ENCODE results near the gene DPH2.

The DPH2 gene

DNA sequence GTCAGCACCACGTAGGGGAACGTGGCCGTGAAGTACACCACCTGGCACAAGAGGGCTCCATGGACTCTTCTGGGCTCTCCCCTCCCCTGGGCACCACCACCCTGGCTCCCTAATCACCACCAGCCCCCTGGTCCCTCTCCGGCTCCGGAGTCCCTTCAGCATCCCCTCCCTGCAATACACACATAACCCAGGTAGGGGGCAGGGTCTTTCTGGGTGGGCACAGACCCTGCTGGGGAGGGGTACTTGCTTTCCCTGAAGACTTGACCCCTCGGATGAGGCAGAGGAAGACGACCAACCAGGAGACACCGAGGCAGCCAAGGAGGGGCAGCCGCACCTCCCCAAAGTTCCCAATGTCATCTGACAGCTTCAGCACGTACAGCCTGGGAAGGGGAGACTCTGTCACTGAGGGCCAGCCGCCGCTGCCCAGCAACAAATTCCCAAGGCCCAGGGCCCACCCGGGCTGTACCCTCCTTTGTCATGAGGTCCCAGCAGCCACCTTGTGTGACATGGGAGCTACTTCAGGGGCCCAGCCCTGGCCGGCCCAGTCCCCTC lies 32.9 kb downstream of the DPH2 start:
- no peak for DNase-seq

DNA sequence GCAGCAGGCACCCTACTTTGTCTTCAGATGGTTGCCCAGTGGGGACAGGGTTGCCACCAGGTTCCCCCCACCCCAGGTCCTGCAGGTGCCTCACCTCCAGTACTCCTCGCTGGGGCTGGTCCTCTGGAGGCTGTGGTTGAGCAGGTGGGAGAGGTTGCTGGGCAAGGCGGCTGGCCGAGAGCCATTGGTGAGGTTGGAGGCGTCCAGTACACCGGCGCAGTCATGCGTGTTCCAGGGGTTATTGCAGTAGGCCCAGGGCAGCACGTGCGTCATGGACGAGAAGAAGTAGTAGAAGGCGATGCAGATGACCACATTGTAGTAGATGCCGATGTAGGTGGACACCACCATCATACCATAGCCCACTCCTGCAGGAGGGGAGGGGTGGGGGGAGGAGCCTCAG lies 38.4 kb downstream of the DPH2 start:
- DNase-seq = no peak

DNA sequence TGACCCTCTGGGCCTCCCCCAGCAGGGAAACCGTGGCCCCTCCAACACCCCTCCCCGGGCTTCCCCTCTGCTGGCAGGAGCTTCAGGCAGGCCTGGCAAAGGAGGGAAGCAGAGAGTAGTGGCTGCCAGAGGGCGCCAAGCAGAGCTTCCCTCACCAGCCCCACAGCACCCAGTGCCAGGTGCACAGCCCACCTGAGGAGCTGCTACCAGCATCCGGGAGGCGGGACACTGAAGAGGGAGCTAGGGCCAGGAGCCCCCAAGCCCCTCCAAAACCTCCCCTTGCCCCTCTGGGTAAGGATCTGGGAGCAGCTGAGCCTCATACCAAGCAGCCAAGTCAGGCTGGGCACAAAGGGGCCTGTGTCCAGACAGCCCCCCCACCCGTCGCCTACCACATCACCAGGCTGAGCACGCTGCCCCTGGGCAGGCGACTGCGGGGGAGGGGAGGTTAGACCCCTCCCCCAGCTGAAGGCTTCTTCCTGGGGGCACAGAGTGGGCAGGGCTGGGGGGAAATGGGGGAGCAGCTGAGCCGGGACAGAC lies 41.2 kb downstream of the DPH2 start:
- DNase-seq = no peak

DNA sequence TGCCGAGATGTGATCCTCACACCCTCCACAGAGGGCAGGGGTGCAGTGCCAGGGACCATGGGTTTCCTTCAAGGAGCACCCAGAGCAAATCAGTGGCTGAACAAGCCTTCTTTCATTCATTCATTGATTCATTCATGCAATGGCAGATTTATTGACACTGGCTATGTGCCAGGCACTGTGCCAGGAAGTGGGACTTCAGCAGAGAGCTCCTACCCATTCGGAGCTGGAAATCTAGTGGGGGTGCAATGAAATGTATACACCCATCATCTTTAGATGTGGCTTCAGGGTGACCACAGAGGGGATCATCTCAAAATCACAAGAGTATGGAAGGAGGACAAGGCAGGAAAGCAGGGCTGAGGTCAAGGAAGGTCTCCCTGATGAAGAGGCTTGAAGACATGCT lies 42.6 kb downstream of the DPH2 start:
- DNase-seq = no peak

DNA sequence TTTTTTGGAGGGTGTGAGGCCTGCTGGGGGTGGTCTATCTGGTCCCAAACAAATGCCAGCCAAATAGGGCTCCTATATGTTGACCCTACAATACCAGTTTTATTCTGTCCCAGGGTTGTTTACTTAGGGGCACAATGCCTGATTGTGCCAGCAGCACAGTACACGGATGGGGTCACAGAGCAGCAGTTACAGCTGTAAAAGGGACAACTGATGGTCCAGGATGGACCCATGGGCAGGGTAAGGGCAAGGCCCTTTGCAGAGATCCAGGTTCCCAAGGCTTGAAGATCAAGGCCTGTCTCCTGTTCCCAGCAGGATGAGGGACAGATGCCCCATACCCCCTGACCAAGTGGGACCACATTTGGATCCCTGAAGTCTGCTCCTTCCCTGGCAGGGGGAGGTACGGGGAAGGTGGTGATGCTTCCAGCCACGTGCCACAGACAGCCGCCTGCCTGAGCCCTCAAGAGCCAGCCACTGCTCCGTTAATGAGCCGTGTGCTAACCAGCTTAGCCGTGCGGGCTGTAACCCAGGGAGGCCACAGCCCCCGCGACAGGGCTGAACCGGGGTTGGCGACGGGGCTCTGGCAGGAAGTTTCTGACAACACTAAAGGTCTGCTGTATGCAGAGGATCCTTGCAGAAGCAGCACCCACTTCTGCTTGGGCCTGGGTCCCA lies 43.3 kb downstream of the DPH2 start:
- DNase-seq = peak; percentile 34 to 63

DNA sequence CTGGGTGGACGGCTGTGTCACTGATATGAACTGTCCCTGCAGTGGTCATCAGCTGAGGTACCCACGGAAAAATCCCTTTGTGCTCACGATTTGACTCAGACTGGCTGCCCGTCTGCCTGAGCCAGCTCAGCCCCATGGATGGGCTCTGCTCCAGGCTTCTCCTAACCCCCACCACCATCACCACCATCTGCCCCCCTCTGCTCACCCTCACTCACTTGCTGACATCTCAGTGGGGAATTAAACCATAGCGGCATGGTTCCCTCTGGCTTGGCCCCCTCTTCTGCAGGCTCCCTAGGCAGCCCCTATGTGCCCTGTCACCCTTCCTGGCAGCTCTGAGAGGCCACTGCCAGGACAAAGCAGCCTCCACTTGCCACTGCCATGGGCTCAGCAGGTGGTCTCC lies 44.1 kb downstream of the DPH2 start:
- no peak for DNase-seq

DNA sequence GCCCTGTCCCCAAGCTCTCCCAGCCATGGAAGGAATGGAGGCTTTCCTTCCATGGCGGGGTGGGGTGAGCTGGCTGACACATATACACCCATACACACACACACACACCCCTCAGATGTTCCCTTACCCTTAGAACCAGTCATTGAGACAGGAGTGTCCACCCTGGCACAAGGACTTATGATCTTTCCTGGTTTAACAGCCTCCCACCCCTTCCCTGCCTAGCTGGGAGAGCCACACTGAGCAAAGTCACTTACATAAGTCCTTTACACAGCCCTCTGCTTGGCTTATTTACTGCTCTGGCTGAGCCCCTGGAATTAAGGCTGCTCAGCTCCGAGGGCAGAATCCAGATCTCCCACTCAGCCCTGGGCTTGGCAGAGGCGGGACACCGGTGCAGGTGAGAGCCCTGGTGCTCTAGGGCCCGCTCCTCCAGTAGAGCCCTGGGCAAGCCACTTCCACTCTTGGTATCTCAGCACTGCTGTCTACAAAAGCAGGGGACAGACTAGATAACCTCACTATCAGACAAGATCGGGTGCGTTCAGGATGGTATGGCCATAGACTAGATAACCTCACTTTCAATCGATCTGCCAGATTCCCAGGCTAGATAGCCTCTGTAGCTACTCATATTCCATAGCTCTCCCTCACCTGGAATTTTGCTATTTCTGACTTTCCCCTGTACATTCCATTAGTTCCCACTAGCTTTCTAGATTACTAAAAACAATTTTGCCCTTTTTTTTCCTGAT lies 44.7 kb downstream of the DPH2 start:
- DNase-seq = no peak

DNA sequence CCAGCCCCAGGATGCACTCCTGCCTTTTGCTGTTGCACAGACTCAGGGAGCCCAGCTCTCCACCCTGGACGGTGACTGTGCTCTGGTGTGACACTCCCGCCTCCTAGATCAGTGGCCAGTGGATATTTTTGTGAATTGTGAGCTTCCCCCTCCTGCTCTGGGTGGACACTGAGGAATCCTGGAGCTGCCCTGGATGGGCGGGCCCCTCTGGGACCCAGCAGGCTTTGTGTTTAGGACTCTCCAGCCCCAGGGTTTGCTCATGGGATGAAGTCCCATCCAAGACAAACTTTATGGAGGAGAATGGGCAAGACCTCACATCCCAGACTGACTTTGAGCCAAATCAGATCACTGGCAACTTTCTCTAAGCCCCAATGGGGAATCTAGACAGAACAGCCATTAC lies 45.4 kb downstream of the DPH2 start:
- DNase-seq = no peak

DNA sequence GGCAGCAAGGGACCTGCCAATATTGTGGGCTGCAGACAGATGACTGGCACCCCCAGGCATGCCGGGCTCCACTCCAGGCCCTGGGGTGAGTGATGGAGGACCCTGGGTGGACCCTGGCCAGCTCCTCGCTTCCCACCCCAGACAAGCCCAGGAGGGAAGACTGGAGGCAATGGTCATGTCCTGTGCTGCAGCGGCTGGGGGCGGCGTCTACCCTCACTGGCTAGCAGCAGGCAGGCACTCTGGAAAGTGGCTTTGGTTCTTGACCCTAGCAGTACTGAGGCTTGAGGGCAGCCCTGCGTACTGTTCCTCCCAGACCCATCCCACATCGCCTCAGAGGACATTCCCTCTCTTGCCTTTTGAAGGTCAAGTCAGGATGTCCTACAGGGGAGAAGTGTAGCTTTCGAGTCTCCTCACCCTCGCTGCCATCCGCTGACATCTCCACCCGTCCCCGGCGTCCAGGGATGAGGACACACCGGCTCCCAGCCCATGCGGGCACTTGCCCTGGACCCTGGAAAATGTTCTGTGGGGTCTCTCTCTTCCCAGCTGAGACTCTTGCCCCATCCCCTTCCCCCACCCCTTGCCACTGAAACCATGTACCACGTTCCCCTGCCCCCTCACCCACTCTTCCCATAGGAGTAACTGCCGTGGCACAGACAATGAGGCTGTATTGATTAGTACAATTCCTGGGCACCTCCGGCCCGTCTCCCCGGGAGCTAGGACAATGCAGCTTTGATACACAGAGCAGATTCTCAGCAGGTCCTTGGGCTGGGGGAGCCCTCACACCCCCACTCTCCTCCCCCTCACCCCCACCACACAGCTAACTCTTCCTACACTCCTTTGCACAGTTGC lies 46.5 kb downstream of the DPH2 start:
- DNase-seq = no peak

DNA sequence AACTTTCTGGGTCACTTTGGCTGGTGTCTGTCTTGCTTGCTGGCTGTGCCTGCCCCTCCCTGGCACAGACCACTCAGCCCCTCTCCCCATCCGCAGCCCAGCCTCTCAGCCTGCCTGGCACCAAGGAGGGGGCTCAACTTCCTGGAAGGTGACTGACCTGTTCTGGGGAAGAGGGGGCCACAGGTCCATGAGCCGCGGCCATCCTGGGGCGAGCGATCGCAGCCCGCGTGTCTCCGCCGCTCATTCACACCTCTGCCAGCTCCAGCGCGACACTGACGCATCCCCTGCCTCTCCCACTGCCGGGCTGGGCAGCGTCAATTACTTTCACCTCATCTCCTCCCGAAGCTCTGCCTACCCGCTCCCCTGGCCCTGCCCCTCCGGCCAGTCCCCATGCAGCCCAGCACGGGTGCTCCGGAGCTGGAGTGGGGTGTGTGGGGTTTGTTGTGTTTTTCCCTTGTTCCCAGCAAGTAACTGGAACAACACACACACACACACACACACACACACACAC lies 47.1 kb downstream of the DPH2 start:
- no peak for DNase-seq

DNA sequence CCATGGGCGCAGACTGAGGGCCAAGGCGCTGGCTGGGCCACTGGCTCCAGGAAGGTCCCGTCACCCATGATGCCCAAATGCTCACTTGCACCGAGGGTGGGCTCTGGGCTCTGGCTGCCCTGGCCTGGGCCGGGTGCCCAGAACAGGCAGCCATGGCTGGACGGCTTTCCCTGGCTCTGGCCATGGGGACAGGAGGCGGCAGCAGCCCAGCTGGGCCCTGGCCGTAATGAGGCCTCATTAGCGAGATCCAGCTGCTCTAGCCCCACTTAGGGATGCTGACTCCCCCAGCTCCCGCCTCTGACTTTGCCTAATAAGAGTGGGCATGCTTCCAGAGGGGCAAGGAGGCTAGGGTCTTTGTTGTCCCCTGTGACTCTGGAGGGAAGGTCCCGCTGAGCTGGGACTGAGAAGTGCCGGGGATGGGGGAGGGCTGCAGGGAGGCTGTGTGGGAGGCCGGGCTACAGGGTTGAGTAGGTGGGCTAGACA lies 49.7 kb downstream of the DPH2 start:
- DNase-seq = no peak

DNA sequence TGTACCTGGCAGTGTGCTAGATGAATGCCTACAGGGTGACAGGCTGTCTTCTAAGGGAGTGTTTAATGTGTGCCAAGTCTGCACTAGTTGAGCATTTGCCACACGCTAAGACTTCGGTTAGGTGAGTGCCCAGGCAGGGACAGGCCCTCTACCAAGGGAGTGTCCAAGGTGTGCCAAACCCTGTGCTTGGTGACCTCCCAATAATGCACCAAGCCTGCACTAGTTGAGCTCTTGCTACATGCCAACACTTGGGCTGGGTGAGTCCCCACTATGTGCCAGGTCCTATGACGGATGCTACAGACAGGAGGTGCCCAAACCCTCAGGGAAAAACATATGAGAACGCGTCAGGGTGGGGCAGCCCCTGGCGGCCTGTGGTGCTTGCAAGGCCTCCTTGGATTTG lies 50.7 kb downstream of the DPH2 start:
- no peak for DNase-seq

DNA sequence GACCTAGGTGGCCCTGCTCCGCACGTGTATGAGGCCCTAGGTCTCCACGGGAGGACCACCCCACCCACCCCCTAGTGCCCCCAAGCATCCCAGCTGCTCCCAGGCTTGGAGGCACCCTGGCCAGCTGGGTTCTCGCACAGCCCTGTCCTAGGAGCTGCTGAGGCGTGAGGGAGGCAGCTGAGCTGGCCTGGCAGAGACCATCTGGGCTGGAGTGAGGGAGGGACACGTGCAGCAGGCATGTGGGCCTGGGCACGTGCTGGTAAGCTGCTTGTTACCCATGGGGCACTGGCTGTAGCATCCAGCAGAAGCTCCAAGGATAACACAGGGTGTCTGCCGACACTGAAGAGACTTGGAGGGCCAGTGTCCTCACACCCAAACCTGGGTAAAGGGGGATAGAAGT lies 51.3 kb downstream of the DPH2 start:
- no peak for DNase-seq

DNA sequence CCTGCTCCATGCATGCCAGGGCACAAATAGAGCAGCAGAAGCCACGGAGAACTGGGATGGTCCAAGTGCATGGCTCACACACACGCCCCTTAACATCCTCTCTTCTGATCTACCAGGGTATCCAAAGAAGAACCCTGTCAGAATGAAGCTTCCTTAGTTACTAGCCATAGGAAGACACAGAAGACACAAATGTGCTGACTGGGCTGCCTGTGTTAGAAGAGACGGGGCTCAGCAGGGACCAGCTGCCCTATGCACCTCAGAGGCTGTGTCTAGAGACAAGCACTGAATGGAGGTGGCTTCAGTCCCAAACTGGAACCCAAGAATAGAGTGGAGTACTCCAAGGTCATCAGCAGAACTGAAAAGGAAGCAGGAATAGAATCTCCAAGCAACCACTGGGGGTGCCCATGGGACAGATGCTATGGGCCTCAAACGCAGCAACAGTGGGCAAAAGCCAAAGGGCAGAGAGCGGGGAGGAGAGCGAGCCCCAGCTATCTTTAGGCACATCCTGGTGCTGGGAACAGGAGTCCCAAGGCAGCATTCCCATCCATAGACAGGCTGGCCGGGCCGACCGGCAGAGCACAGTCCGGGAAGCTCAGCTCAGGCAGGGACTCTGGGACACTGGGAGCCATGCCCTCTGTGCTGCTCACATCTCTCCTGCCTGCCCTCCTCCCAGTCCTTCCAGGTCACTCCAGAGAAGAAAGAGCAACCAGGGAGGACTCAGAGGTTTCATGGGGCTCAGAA lies 51.9 kb downstream of the DPH2 start:
- no peak for DNase-seq
